ENCODE measurements around the gene MRPL33. TPM values are rescaled to one million over a fixed set of nuclear protein-coding genes. Genes with fewer than 3 reads are reported as not detected.

Gene MRPL33
- polyA plus RNA-seq, 3 donors: 67.4 to 341 (median 331) TPM

GRCh38 chr2:27773959-27774358 lies 2.4 kb downstream of the MRPL33 start:
- H3K4me3 Mint-ChIP-seq: peak overlapping the region; percentile 89 to 99
- H2AFZ ChIP-seq (ENCODE audit: insufficient read depth, low read depth, low read length, poor library complexity, severe bottlenecking): peak overlapping the region; percentile 9
- H3K27ac ChIP-seq (ENCODE audit: low read depth in 1 of 2, low read length in 2 of 2): peak overlapping the region in 1 of 2 donors; percentile 95
- H3K36me3 Mint-ChIP-seq: peaks cover 28 to 43% of the 10 kb centered on the region in 2 donors
- H3K36me3 ChIP-seq (replicated peaks in 1 of 2; ENCODE audit: control insufficient read depth in 1 of 2, insufficient read depth in 2 of 2, low read length in 2 of 2): peaks cover 4 to 43% of the 10 kb centered on the region in 2 donors
- peaks cover 37 to 72% of the 10 kb centered on the region in 2 donors for H3K4me1 ChIP-seq (ENCODE audit: control insufficient read depth in 1 of 2, insufficient read depth in 2 of 2, low read length in 2 of 2)
- H3K27ac Mint-ChIP-seq: peak overlapping the region; percentile 67 to 98 (median 82)
- no peaks in the 10 kb centered on the region for H3K9me3 ChIP-seq (replicated peaks in 1 of 2; ENCODE audit: control insufficient read depth in 1 of 2, insufficient read depth in 1 of 2, low read length in 2 of 2)
- no CpG with 5 or more reads among the region's 5 CpGs for WGBS (ENCODE audit: insufficient coverage)
- peak overlapping the region; percentile 20 for H3K9ac ChIP-seq (ENCODE audit: insufficient read depth, low read length, poor library complexity, severe bottlenecking)
- intact Hi-C loops (cut with micrococcal nuclease): loop anchor here in 1 of 2 donors (10.0 kb wide), 1 partner anchor 51 kb away; no protein-coding TSS in a partner anchor
- no peak for DNase-seq
- peaks cover 84% of the 10 kb centered on the region for H3K79me2 ChIP-seq (ENCODE audit: insufficient read depth, low read length)
- H3K4me1 Mint-ChIP-seq: peaks cover 62% of the 10 kb centered on the region
- H3K27me3 Mint-ChIP-seq (ENCODE audit: low read depth in 3 of 3): peaks cover 0 to 3% (median 0%) of the 10 kb centered on the region in 3 donors
- no peak for TF ChIP-seq CTCF (IDR thresholded peaks at IDR 0.05)
- peak overlapping the region in 2 of 3 experiments; percentile 96 to 99 for H3K4me3 ChIP-seq (replicated peaks in 1 of 3; ENCODE audit: low read depth in 2 of 3, low read length in 3 of 3)
- H3K27me3 ChIP-seq (ENCODE audit: control insufficient read depth in 2 of 2, insufficient read depth in 2 of 2, low read length in 2 of 2): no peaks in the 10 kb centered on the region
- H3K9me3 Mint-ChIP-seq: peaks cover 0 to 2% (median 0%) of the 10 kb centered on the region in 7 donors
- peaks cover 11% of the 10 kb centered on the region for H4K20me1 ChIP-seq (ENCODE audit: insufficient read depth, low read length)
- peak overlapping the region; percentile 84 for H3K4me2 ChIP-seq (replicated peaks; ENCODE audit: extremely low read depth, low read length, poor library complexity, severe bottlenecking)

GRCh38 chr2:27776097-27776496 lies 4.6 kb downstream of the MRPL33 start:
- Histone ChIP-seq H3K9me3 (replicated peaks in 1 of 2; ENCODE audit: control insufficient read depth in 1 of 2, insufficient read depth in 1 of 2, low read length in 2 of 2) (no peaks in the 10 kb centered on the region), H3K4me1 (ENCODE audit: control insufficient read depth in 1 of 2, insufficient read depth in 2 of 2, low read length in 2 of 2) (peaks cover 33 to 67% of the 10 kb centered on the region in 2 donors), H3K9ac (ENCODE audit: insufficient read depth, low read length, poor library complexity, severe bottlenecking) (no peak overlapping the region), H3K27ac (ENCODE audit: low read depth in 1 of 2, low read length in 2 of 2) (peak overlapping the region in 1 of 2 donors; percentile 18), H4K20me1 (ENCODE audit: insufficient read depth, low read length) (peaks cover 16% of the 10 kb centered on the region), H3K27me3 (ENCODE audit: control insufficient read depth in 2 of 2, insufficient read depth in 2 of 2, low read length in 2 of 2) (no peaks in the 10 kb centered on the region), H3K79me2 (ENCODE audit: insufficient read depth, low read length) (peaks cover 98% of the 10 kb centered on the region), H2AFZ (ENCODE audit: insufficient read depth, low read depth, low read length, poor library complexity, severe bottlenecking) (no peak overlapping the region), H3K4me2 (replicated peaks; ENCODE audit: extremely low read depth, low read length, poor library complexity, severe bottlenecking) (no peak overlapping the region), H3K4me3 (replicated peaks in 1 of 3; ENCODE audit: low read depth in 2 of 3, low read length in 3 of 3) (no peak overlapping the region), H3K36me3 (replicated peaks in 1 of 2; ENCODE audit: control insufficient read depth in 1 of 2, insufficient read depth in 2 of 2, low read length in 2 of 2) (peaks cover 13 to 63% of the 10 kb centered on the region in 2 donors)
- Mint-ChIP-seq H3K4me3 (no peak overlapping the region), H3K27ac (peak overlapping the region in 3 of 7 donors; percentile 27 to 84 (median 66)), H3K36me3 (peaks cover 44 to 56% of the 10 kb centered on the region in 2 donors), H3K27me3 (ENCODE audit: low read depth in 3 of 3) (peaks cover 0 to under 1% (median 0%) of the 10 kb centered on the region in 3 donors), H3K4me1 (peaks cover 58% of the 10 kb centered on the region), H3K9me3 (peaks cover 0 to 2% (median 0%) of the 10 kb centered on the region in 7 donors)
- intact Hi-C loops (cut with micrococcal nuclease): loop anchor here in 1 of 2 donors (10.0 kb wide), 1 partner anchor 49 kb away; no protein-coding TSS in a partner anchor
- no peak for DNase-seq
- WGBS (ENCODE audit: insufficient coverage): 90% methylated on average over 6 of the region's 8 CpGs
- no peak for TF ChIP-seq CTCF (IDR thresholded peaks at IDR 0.05)
